GM08714 (cell line): ENCODE measurements around the gene STK11.

Experiments
- H3K4me3 ChIP-seq: fragments of 200-500 bp; sonication (Bioruptor generic); 2 replicates; pipeline ENCODE4 v1.5.1; 2014; ENCODE audit warnings: mild to moderate bottlenecking, low read length, inconsistent platforms
- ZNF274 ChIP-seq: IDR thresholded peaks from 2 replicates; pipeline ENCODE4 v1.6.1; 2012; ENCODE audit warnings: mild to moderate bottlenecking, low read depth, low read length

STK11 gene

DNA sequence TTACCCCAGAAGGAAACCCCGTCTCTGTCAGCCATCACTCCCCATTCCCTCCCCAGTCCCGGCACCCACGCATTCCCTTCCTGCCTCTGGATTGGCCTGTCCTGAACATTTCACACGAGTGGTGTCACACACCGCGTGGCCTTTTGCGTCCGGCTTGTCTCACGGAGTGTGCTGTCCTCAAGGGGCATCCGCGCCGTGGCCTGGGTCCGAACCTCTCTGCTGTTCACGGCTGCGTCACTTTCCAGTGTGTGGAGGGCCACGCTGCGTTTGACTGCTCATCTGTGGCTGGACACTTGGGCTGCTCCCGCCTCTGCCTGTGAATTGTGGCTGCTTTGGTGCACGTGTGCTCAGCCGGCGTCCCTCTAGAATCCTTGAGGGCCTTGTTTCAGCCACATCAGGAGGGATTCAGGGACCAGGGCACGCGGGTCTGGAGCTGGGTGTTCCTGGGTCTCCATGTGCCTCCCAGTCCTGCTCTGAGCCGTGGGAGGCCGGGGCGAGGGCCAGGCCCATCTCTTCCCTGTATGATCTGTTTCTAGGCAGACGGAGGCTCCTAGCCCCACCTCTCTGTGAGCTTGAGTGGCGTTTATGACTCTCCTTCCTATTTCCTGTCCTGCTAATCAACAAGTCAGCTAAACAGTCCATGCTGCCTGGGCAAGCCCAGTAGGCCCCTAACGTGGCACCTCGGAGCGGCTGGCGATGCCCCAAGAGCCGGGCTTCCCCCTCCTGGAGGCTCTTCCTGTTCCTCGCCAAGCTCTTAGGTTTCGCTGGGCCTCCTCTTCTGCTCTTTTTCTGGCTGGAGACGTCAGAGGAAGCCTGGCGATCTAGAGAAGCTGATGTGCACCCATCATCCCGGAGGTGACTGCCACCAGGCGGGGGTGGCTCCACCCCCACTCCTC is 8.1 kb downstream of the STK11 start:
- TF ChIP-seq ZNF274, result no peak
- no peak overlapping the region for H3K4me3 ChIP-seq

DNA sequence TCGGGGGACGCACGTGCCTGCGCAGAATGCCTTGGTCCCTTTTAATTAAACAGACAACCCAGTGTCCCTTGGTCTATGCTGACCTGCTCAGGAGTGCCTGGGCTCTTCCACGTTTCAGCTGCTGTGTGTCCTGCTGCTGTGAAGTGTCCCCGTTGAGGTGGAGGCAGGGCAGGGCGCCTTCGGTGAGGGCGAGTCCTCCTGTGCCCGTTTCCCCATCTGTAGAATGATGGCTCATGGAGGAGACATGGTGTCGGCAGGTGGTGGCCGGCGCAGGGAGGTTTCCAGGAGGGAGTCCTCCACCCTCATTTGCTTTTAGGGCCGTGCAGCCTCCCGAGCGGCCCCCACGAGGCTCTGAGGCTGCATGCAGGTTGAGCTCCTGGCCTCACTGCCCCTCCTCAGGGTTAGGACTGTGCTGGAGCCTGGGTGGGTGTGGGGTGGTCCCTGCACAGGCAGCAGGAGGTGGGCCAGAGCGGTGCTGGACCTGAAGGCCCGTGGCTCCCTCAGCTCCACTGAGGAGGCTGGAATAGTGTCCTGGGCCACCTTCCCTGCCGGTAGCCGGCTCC is 8.8 kb downstream of the STK11 start:
- no peak overlapping the region for H3K4me3 ChIP-seq
- TF ChIP-seq ZNF274, result no peak

DNA sequence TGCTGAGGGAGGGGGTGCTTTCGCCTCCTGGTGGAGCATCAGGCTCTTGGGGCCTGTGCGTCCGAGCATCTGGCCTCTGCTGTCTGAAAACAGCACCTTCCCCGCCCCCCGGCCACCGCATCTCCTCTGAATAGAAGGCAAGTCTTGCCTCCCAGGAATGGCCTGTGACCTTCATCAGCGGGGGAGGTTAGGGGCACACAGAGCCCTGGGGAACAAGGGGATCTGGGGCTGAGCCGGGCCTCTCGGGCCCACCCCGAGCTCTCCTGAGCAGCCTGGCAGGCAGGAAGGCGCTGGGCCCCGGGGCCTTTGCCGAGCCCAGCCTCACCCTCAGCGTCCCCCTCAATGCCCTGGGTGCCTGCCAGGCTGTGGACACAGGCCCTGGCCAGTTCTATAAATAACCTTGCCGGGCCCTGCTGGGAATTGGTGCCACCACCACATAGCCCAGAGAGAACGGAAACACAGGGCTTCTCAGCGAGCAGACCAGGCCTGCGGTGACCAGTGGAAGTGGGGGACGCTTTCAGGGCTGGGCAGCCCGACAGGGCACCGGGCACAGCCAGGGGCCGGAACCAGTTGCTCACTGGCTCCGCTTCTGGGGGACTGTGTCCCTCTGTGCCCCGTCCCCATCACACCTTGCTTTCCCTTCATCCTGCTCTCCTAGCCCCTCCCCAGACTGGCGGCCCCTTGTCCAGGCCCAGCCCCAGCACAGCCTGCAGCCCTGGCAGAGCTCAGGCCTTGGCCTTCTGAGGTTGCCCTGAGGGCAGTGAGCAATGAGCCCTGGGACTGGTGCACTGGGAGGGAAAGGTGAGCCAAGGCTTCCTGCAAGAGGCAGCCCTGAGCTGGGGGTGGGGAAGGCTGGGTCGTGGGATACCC is 9.5 kb downstream of the STK11 start:
- H3K4me3 ChIP-seq, result no peak overlapping the region
- no peak for TF ChIP-seq ZNF274

DNA sequence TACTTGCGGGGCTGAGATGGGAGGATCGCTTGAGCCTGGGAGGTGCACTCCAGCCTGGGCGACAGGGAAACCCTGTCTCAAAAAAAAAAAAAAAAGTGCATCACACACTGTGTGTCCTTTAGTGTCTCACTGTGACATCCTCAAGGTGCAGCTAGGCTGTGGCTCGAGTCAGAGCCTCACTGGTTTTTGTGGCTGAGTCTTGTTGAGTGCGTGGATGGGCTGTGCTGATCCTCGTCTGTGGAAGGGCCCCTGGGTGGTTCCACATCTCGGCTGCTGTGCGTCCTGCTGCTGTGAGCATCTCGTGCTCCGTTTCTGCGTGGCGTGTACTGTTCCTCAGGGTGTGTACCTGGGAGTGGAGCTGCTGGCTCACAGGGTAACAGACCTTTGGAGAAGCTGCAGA is 11.2 kb downstream of the STK11 start:
- no peak overlapping the region for H3K4me3 ChIP-seq
- no peak for TF ChIP-seq ZNF274

DNA sequence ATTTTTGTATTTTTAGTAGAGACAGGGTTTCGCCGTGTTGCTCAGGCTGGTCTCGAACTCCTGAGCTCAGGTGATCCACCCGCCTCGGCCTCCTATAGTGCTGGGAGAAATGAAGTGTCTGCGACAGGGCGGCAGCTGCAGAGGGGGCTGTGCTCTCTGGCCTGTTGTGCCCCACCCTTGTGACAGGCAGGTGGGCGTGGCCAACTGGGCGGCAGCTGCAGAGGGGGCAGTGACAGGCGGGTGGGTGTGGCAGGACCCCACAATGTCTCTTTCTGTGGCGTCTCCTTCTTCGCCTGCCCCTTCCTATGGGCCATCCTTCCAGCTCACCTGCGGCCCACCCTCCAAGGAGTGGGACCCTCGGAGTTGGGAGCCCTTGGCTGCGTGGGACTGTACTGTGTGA is 11.8 kb downstream of the STK11 start:
- TF ChIP-seq ZNF274, result no peak
- H3K4me3 ChIP-seq, result no peak overlapping the region

DNA sequence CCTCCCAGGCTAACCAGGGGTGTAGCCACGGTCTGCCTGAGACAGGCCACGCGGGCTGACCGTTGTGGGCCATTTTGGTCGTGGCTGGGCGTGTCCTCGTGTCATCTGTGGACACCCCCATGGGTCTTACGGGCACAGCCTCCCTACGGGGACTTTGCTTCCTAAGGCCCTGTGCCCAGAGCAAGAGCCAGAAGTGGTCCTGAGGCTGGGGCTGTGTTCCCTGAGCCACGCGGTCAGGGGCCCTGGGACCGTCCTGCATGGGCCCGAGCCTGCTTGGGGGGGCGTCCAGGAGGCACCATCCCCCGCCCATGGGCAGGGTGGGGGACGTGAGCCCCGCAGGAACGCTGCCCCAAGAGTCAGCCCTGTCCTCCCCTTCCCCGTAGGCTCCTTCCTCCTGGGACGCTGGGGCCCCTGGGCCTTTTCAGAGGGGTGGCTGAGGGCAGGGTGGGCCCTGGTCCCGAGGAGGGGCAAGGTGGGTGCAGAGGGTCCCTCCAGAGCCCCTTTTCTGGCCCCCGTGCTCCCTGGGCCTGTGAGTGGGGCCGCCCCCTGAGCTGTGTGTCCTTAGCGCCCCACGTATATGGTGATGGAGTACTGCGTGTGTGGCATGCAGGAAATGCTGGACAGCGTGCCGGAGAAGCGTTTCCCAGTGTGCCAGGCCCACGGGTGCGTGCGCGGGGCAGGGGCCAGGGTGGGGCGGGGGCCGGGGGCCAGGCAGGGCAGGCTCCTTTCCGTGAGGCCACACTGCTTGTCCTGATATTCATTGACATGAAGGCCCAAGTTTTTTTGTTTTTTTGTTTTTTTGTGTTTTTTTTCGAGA is 13.4 kb downstream of the STK11 start:
- H3K4me3 ChIP-seq, result no peak overlapping the region
- TF ChIP-seq ZNF274, result no peak

DNA sequence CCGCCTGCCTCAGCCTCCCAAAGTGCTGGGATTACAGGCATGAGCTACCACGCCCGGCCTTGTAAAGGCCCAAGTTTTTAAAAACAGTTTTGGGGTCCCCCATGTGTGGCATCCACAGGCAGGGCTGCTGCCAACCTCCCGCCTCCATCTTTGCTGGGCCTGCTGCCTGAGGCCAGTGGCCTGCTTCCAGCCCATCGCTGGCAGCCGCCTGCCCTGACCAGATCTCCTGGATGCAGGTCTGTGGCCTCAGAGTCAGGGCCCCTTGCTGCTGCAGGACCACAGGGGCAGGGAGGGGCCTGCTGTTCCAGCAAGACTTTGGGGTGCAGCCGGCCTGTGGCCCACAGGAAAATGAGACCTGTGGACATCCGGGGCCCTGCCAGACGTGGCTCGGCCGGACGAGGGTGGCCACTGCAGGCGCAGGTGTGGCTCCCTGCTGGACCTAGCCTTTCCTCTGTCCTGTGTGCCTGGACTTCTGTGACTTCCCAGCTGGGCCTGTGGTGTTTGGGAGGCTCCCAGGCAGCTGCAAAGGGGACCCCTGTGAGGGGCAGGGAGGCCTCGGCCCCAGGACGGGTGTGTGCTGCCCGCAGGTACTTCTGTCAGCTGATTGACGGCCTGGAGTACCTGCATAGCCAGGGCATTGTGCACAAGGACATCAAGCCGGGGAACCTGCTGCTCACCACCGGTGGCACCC is 14.4 kb downstream of the STK11 start:
- H3K4me3 ChIP-seq, result no peak overlapping the region
- no peak for TF ChIP-seq ZNF274

DNA sequence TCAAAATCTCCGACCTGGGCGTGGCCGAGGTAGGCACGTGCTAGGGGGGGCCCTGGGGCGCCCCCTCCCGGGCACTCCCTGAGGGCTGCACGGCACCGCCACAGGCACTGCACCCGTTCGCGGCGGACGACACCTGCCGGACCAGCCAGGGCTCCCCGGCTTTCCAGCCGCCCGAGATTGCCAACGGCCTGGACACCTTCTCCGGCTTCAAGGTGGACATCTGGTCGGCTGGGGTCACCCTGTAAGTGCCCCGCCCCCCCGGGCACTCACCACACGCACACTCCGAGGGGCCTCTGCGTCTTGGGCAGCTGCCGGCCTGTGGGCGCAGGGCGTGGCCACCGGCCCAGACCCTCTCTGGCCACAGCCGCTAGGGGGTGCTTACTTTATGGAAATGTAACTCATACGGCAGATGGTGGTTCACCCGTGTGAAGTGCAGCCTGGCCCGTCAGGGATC is 14.9 kb downstream of the STK11 start:
- TF ChIP-seq ZNF274, result no peak
- no peak overlapping the region for H3K4me3 ChIP-seq

DNA sequence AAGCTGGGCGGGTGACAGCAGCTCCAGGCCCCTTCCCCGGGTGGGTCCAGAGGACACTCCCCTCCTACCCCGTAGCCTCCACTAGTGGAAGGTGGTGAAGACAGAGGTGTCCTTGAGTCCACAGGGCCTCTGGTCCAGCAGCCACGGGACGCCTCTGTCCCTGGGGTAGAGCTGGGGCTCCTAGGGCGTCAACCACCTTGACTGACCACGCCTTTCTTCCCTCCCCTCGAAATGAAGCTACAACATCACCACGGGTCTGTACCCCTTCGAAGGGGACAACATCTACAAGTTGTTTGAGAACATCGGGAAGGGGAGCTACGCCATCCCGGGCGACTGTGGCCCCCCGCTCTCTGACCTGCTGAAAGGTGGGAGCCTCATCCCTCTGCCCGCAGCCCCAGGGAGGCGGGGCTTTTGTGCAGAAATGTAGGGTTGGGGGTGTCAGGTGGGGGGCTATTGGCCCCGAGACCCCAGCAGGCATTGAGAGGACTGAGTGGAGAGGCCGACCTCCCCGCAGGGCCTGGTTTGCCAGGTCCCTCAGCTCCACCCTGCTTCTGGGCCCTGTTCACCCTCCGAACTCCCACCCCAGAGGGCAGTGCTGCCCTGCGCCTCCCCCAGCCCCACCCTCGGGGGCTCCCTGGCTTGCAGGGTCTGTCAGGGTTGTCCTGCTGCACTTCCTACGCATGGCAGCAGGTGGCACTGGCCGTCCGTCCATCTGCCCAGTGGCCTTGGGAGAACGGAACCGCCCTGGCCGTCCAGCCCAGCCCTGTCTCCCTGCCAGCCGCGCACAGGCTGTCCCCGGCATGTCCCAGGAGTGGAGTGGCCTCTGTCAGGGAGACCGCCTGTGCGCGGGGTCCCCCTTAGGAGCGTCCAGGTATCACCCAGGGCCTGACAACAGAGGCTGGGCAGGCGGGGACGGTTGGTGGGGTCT is 15.7 kb downstream of the STK11 start:
- no peak for TF ChIP-seq ZNF274
- no peak overlapping the region for H3K4me3 ChIP-seq

DNA sequence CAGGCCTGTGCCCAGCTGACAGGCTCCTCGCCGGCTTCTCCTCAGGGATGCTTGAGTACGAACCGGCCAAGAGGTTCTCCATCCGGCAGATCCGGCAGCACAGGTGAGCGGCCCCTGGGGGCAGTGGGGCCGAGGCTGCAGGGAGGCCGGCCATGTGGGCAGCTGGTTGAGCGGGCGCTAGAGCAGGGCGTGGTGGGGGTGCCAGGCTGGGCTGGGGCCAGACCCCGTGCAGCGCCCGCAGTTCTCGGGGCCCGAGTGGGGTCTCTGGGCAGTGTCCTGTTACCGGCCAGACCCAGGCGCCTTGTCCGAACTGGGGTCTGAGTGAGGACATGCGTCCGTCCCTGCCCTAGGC is 16.3 kb downstream of the STK11 start:
- H3K4me3 ChIP-seq, result no peak overlapping the region
- TF ChIP-seq ZNF274, result no peak

DNA sequence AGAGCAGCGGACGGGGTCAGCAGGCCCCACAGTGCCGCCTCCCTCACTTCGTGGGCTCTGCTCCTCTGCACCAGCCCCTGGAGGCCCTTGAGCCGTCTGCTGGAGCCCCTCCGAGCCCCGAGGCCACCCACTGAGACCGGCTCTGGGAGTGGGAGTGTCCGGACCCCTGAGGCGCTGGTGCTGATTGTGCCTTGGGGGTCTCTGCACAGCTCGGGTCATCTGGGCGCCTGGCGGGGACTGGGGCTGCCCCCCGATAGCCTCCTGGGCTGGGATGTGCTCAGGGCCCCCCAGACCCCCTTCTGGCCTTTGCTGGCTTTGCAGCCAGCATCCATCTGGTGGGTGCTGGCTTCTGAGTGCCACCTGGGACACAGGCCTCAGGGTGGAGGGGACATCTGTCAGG is 16.8 kb downstream of the STK11 start:
- H3K4me3 ChIP-seq, result no peak overlapping the region
- no peak for TF ChIP-seq ZNF274
